Endothelial cell of umbilical vein (primary cell): Measurements from ENCODE around the gene WNT11.

Experiments used
- CTCF ChIP-seq, 2 donors: IDR thresholded peaks; 1 replicate in 1 of 2; 2 replicates in 1 of 2; pipeline ENCODE4 v1.5.1; 2011; ENCODE audit warnings: low read length in 2 of 2, mild to moderate bottlenecking in 2 of 2, moderate library complexity in 2 of 2, control low read depth in 1 of 2, inconsistent platforms in 1 of 2, low read depth in 1 of 2; ENCODE audit not compliant: insufficient read depth in 1 of 2; ENCODE audit errors: extremely low read depth in 1 of 2
- POLR2A ChIP-seq: IDR thresholded peaks from 2 replicates; pipeline ENCODE4 v1.6.1; 2012; ENCODE audit warnings: low read depth, mild to moderate bottlenecking, control low read depth, low read length

- peak; percentile 93 to 97 for TF ChIP-seq CTCF (IDR thresholded peaks at IDR 0.05; ENCODE audit: extremely low read depth in 1 of 2, insufficient read depth in 1 of 2, low read depth in 1 of 2, low read length in 2 of 2)
- TF ChIP-seq POLR2A: no peak
Observed at GRCh38 chr11:76207642-76208401, 1.5 kb upstream of the WNT11 start.
